ENCODE results near the gene SUGT1. TPM values are rescaled to one million over a fixed set of nuclear protein-coding genes. Genes with fewer than 3 reads are reported as not detected.
"Not testable (repeated sequence)": the region's sequence is repeated elsewhere in the genome, so short reads cannot be mapped to it uniquely, and the experiment has no call there.

The SUGT1 gene
- total RNA-seq, result 10 to 100 TPM; 21.3 to 49.0 (median 33.8) TPM
- polyA plus RNA-seq, result 10 to 100 TPM; 40.6 to 47.6 TPM
- total RNA-seq, result 45.2 reads per million, percentile 69 among the genes with 10 or more reads in this experiment

DNA sequence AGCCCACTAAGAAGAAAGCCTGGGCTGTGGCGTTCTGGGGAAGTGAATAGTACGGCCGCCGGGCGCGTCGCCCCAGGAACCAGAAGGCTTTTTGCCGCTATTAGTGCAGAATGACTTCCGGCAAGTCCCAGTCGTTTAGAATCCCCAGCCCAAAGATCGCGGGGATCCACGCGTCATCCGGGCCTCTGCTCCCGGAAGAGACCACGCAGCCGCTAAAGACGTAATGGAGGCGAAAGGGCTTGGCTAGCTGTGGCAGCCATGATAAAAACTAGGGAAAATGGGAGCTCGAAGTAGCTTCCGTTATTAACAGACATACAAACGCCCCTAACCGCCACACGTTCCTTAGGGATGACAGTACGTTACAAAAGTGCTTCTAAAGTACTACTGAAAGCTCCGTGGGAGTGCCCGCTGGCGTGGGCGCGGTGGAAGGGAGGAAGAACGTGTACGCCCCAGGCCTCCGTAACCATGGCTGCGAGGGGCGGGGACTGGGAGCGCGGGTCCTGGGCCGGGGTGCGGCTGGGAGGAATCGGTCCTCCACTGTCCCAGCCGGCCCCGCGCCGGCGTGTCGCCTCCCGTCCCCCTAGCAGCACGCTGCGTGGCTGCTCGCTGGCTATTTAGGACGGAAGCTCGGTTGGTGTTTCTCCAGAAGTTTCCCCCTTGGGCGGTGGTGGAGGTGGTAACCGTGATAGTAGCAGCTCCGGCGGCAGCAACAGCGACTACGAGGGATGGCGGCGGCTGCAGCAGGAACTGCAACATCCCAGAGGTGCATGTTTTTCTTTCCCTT is at the start of gene SUGT1:
SUGT1 (plus strand) TSS at position 641 of the 784 bp plus-strand sequence; CDS start at position 726, 85 bp downstream.
- no peaks in the 10 kb centered on the region for H3K27me3 Mint-ChIP-seq
- peaks cover 17 to 22% of the 10 kb centered on the region in 2 donors for H3K4me1 ChIP-seq (ENCODE audit: control insufficient read depth in 2 of 2, insufficient read depth in 2 of 2, low read length in 2 of 2)

DNA sequence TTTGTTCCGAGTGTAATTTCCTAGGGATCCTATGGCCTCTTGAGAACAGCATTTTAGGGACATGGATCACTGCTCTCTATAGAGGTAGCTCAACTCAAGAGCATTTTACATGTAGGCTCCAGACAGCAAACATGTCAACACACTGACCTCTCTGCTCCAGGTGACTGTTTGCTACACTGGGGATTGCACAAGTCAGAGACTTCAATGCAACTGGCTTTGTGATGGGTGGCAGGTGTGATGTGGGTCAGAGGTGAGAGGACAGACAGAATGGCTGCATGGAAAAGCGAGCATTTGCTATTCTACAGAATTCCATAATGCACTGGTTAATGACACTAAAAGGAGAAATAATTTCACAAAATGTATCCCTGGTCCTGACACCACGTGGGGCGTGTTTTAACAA is 49.3 kb upstream of the SUGT1 start:
- H3K4me3 ChIP-seq (ENCODE audit: low read length); H3K27me3 ChIP-seq (ENCODE audit: control insufficient read depth in 2 of 2, insufficient read depth in 2 of 2, low read length in 2 of 2); H3K9me3 ChIP-seq (ENCODE audit: control insufficient read depth in 2 of 3, low read length in 3 of 3); H3K36me3 ChIP-seq (ENCODE audit: control insufficient read depth in 2 of 3, insufficient read depth in 3 of 3, low read length in 3 of 3); H3K4me1 ChIP-seq (ENCODE audit: control insufficient read depth in 2 of 2, insufficient read depth in 2 of 2, low read length in 2 of 2); H3K4me3 Mint-ChIP-seq; POLR2A ChIA-PET; H3K9me3 Mint-ChIP-seq; H3K27ac ChIP-seq (ENCODE audit: low read depth, low read length); CTCF ChIA-PET; DNase-seq; ATAC-seq; H3K27ac Mint-ChIP-seq; H3K36me3 Mint-ChIP-seq; intact Hi-C loops (cut with micrococcal nuclease): not testable (repeated sequence)
- peaks cover 20 to 27% (median 26%) of the 10 kb centered on the region in 5 donors for H3K27me3 Mint-ChIP-seq
- H3K4me1 Mint-ChIP-seq, result peaks cover 6 to 16% (median 12%) of the 10 kb centered on the region in 7 donors

More for the DNA sequence above, at the start of gene SUGT1:
- peak within 1 kb of the TSS; percentile 87 for H3K4me3 ChIP-seq (ENCODE audit: low read length)
- H3K4me3 Mint-ChIP-seq, result no peak within 1 kb of the TSS
- H3K36me3 Mint-ChIP-seq, result peaks cover 0 to 20% (median 6%) of the 10 kb centered on the region in 5 donors
- H3K4me1 Mint-ChIP-seq, result peaks cover 6 to 18% (median 13%) of the 10 kb centered on the region in 7 donors
- peak within 1 kb of the TSS; percentile 94 for H3K27ac ChIP-seq (ENCODE audit: low read depth, low read length)
- intact Hi-C loops (cut with micrococcal nuclease), result loop anchor here (1.0 kb wide), 9 partner anchors 13 to 1199 kb away; partner anchors contain the start of genes ALG11 (in 2 of the 2), CKAP2 (in 2 of the 2), INTS6 (in 2 of the 2) and VPS36 (in 2 of the 2)
- POLR2A ChIA-PET, result interaction anchor here (0.6 to 4.6 kb wide), 15 partner anchors 8 to 1501 kb away, joined by 3 to 100 read pairs (median 6); partner anchors contain the start of genes ALG11, INTS6 and VPS36
- no peaks in the 10 kb centered on the region for H3K9me3 ChIP-seq (ENCODE audit: control insufficient read depth in 2 of 3, low read length in 3 of 3)
- ATAC-seq (peak; percentile 96), DNase-seq (peak; percentile 90 to 97 (median 95))
- no peak within 1 kb of the TSS for H3K27ac Mint-ChIP-seq
- no peaks in the 10 kb centered on the region for H3K9me3 Mint-ChIP-seq
- peaks cover 0 to 6% (median under 1%) of the 10 kb centered on the region in 3 experiments for H3K36me3 ChIP-seq (ENCODE audit: control insufficient read depth in 2 of 3, insufficient read depth in 3 of 3, low read length in 3 of 3)
- H3K27me3 ChIP-seq (ENCODE audit: control insufficient read depth in 2 of 2, insufficient read depth in 2 of 2, low read length in 2 of 2), result no peaks in the 10 kb centered on the region
- CTCF ChIA-PET, result interaction anchor here (0.7 to 2.1 kb wide), 5 partner anchors 9 to 202 kb away, joined by 3 to 25 read pairs (median 4); no protein-coding TSS in a partner anchor

DNA sequence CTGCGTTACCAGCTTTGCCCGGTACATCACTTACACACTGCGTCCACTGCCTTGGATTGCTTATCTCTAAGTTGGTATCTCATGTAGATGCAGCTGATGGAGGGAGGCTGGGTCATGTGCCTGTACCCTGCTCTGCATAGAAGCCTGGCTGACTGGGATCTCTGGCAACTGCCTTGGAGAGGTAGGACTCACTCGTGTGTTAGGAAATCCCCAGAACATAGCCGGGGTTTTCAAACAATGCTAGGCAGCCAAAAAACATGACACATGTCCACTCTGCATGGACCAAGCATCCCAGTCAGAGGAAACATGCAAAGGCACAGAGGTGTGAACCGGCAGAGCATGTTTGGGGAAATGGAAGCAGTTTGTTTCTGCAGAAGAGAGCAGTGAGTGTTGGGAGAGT is 46.5 kb upstream of the SUGT1 start:
- intact Hi-C loops (cut with micrococcal nuclease); H3K36me3 ChIP-seq (ENCODE audit: control insufficient read depth in 2 of 3, insufficient read depth in 3 of 3, low read length in 3 of 3); DNase-seq; H3K27ac ChIP-seq (ENCODE audit: low read depth, low read length); H3K9me3 Mint-ChIP-seq; H3K9me3 ChIP-seq (ENCODE audit: control insufficient read depth in 2 of 3, low read length in 3 of 3); H3K4me1 ChIP-seq (ENCODE audit: control insufficient read depth in 2 of 2, insufficient read depth in 2 of 2, low read length in 2 of 2); POLR2A ChIA-PET; H3K4me1 Mint-ChIP-seq; H3K4me3 ChIP-seq (ENCODE audit: low read length); CTCF ChIA-PET; H3K27ac Mint-ChIP-seq; H3K27me3 ChIP-seq (ENCODE audit: control insufficient read depth in 2 of 2, insufficient read depth in 2 of 2, low read length in 2 of 2); ATAC-seq; H3K4me3 Mint-ChIP-seq; H3K36me3 Mint-ChIP-seq: not testable (repeated sequence)
- H3K27me3 Mint-ChIP-seq, result peaks cover 4 to 11% (median 5%) of the 10 kb centered on the region in 5 donors

DNA sequence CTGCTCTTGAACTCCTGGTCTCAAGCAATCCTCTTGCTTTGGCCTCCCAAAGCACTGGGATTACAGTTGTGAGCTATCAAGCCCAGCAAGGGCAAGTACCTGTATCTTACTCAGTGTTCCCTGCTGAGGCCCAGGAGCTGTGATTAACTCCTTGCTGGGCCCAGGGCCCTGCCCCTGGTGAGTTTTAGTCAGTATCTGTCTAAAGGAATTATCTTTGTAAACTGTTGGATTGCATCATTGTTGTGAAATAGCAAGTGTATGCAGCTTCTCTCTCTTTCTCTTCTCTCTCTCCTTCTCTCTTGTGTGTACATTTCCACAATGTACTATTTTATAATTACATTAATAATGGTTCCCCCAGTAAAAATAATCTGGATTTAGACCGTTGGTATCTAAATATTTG is 45.8 kb upstream of the SUGT1 start:
- DNase-seq; H3K4me3 Mint-ChIP-seq; CTCF ChIA-PET; ATAC-seq; H3K9me3 Mint-ChIP-seq; H3K27ac ChIP-seq (ENCODE audit: low read depth, low read length); H3K4me1 ChIP-seq (ENCODE audit: control insufficient read depth in 2 of 2, insufficient read depth in 2 of 2, low read length in 2 of 2); H3K27ac Mint-ChIP-seq; H3K9me3 ChIP-seq (ENCODE audit: control insufficient read depth in 2 of 3, low read length in 3 of 3); intact Hi-C loops (cut with micrococcal nuclease); H3K36me3 Mint-ChIP-seq; H3K36me3 ChIP-seq (ENCODE audit: control insufficient read depth in 2 of 3, insufficient read depth in 3 of 3, low read length in 3 of 3); H3K27me3 ChIP-seq (ENCODE audit: control insufficient read depth in 2 of 2, insufficient read depth in 2 of 2, low read length in 2 of 2); H3K4me1 Mint-ChIP-seq; H3K4me3 ChIP-seq (ENCODE audit: low read length): not testable (repeated sequence)
- POLR2A ChIA-PET, result interaction anchor here (0.7 kb wide), 1 partner anchor 46 kb away, joined by 3 read pairs; the partner anchor contains the start of gene SUGT1
- peaks cover 5 to 11% (median 5%) of the 10 kb centered on the region in 5 donors for H3K27me3 Mint-ChIP-seq

DNA sequence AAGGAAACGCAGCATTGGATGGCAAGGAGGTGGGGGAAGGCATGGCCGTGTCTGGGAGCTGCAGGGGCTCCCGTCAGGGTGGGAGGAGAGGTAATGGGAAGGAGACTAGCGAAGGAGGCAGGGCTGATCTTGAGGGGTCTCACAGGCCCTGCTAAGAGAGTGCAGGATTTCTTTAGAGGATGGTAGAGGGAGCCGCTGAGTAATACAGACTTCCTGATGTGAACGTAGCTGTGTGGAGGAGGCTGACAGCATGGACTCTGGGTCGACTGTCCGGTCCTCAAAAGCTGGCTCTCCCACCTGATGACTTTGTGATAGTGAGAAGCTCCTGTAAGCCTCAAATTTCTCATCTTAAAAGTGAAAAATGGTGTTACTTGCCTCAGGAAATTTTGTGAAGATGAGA is 44.5 kb upstream of the SUGT1 start:
- H3K36me3 Mint-ChIP-seq; H3K36me3 ChIP-seq (ENCODE audit: control insufficient read depth in 2 of 3, insufficient read depth in 3 of 3, low read length in 3 of 3); POLR2A ChIA-PET; H3K4me1 ChIP-seq (ENCODE audit: control insufficient read depth in 2 of 2, insufficient read depth in 2 of 2, low read length in 2 of 2); H3K4me3 Mint-ChIP-seq; H3K9me3 Mint-ChIP-seq; H3K27me3 Mint-ChIP-seq; H3K27ac ChIP-seq (ENCODE audit: low read depth, low read length); H3K4me1 Mint-ChIP-seq; DNase-seq; H3K9me3 ChIP-seq (ENCODE audit: control insufficient read depth in 2 of 3, low read length in 3 of 3); ATAC-seq; H3K27me3 ChIP-seq (ENCODE audit: control insufficient read depth in 2 of 2, insufficient read depth in 2 of 2, low read length in 2 of 2); H3K4me3 ChIP-seq (ENCODE audit: low read length): not testable (repeated sequence)
- peak overlapping the region in 1 of 9 donors; percentile 38 for H3K27ac Mint-ChIP-seq
- CTCF ChIA-PET, result interaction anchor here (0.6 to 2.0 kb wide), 2 partner anchors 162 to 360 kb away, joined by 3 to 11 read pairs; no protein-coding TSS in a partner anchor
- intact Hi-C loops (cut with micrococcal nuclease), result loop anchor here in 1 of 2 donors (2.0 kb wide), 1 partner anchor 201 kb away; no protein-coding TSS in a partner anchor

DNA sequence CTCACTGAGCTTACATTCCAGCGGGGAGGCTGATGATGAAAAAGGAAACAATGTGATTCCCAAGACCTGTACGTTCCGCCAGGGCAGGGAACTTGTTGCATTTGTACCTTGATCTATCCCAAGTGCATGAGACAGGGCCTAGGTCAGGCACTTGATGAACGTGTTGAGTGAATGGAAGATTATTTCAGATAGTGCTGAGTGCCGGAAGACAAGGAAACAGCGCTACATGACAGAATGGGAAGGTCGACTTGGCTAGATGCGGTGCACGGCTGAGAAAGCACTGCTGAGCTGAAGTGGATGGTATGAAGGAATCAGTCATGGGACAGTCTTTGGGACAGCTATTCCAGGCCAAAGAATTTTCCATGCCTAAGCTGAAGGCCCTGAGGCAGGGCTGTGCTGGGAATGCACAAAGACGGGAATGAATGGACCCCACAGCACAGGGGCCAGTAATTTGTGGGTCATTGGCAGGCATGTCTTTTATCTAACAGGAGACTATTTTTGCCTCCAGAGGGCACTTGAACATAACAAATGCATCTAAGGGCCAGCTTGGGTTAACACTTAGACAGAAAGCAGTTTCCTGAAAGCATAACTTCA is 43.5 kb upstream of the SUGT1 start:
- H3K27ac Mint-ChIP-seq, result peak overlapping the region in 1 of 9 donors; percentile 56
- H3K27ac ChIP-seq (ENCODE audit: low read depth, low read length); H3K4me3 Mint-ChIP-seq; H3K36me3 ChIP-seq (ENCODE audit: control insufficient read depth in 2 of 3, insufficient read depth in 3 of 3, low read length in 3 of 3); H3K4me1 ChIP-seq (ENCODE audit: control insufficient read depth in 2 of 2, insufficient read depth in 2 of 2, low read length in 2 of 2); H3K9me3 ChIP-seq (ENCODE audit: control insufficient read depth in 2 of 3, low read length in 3 of 3); H3K4me3 ChIP-seq (ENCODE audit: low read length); H3K9me3 Mint-ChIP-seq; H3K4me1 Mint-ChIP-seq; H3K27me3 ChIP-seq (ENCODE audit: control insufficient read depth in 2 of 2, insufficient read depth in 2 of 2, low read length in 2 of 2); H3K36me3 Mint-ChIP-seq; POLR2A ChIA-PET: not testable (repeated sequence)
- DNase-seq (peak in 5 of 9 donors; percentile 23 to 38 (median 27)), ATAC-seq (peak; percentile 60)
- H3K27me3 Mint-ChIP-seq, result peaks cover 0 to 18% (median 5%) of the 10 kb centered on the region in 5 donors
- intact Hi-C loops (cut with micrococcal nuclease), result loop anchor here in 1 of 2 donors (2.0 kb wide), 1 partner anchor 200 kb away; no protein-coding TSS in a partner anchor
- CTCF ChIA-PET, result interaction anchor here (2.0 kb wide), 1 partner anchor 359 kb away, joined by 11 read pairs; no protein-coding TSS in a partner anchor

All from naive thymus-derived CD4-positive, alpha-beta T cell (primary cell).